Esophagus muscularis mucosa (tissue), 4 donors: Measurements from ENCODE around the gene ID2. TPM values are rescaled to one million over a fixed set of nuclear protein-coding genes. Genes with fewer than 3 reads are reported as not detected.

ENCODE experiments used
- DNase-seq: peaks from one replicate; pipeline ENCODE4 v3.0.0-alpha.2; 2017; ENCODE audit errors: extremely low spot score
- H3K27ac ChIP-seq, 4 donors: fragments of 200-600 bp; sonication (generic); replicated peaks in 1 of 4; 1 replicate in 3 of 4; 2 replicates in 1 of 4; pipeline ENCODE4 v1.5.1; 2016 to 2019; ENCODE audit warnings: mild to moderate bottlenecking in 1 of 4
- H3K27me3 ChIP-seq, 4 donors: fragments of 200-600 bp; sonication (generic); one replicate each; pipeline versions ENCODE4 v1.5.1 to v1.6.0; 2016 to 2019
- H3K36me3 ChIP-seq, 4 donors: fragments of 200-600 bp; sonication (generic); one replicate each; pipeline ENCODE4 v1.5.1; 2016 to 2019
- H3K4me1 ChIP-seq, 4 donors: fragments of 200-600 bp; sonication (generic); one replicate each; pipeline ENCODE4 v1.5.1; 2016 to 2019
- H3K4me3 ChIP-seq, 4 donors: fragments of 200-600 bp; sonication (generic); 1 replicate in 2 of 4; 2 replicates in 2 of 4; pipeline ENCODE4 v1.5.1; 2016 to 2019; ENCODE audit warnings: mild to moderate bottlenecking in 4 of 4, moderate library complexity in 1 of 4
- H3K9me3 ChIP-seq, 4 donors: fragments of 200-600 bp; sonication (generic); 1 replicate in 3 of 4; 2 replicates in 1 of 4; pipeline ENCODE4 v1.5.1; 2016 to 2019
- EP300 ChIP-seq: sonication (generic); formaldehyde crosslinking; IDR thresholded peaks from one replicate; pipeline ENCODE4 v1.6.1; 2017; ENCODE audit warnings: antibody characterized with exemption
- POLR2A ChIP-seq: fragments of 450-650 bp; IDR thresholded peaks from one replicate; pipeline ENCODE4 v1.6.1; 2017; ENCODE audit warnings: antibody characterized with exemption, moderate library complexity, mild to moderate bottlenecking, low read depth
- POLR2AphosphoS5 ChIP-seq, 2 donors: sonication (generic); formaldehyde crosslinking; IDR thresholded peaks; one replicate each; pipeline ENCODE4 v1.6.1; 2017; ENCODE audit warnings: antibody characterized with exemption in 2 of 2
- whole genome bisulfite sequencing: methylation state at CpG from one replicate; pipeline ENCODE4 v1.1.5; 2018; 5-methylcytosine and 5-hydroxymethylcytosine counted together
- intact Hi-C: fragments of 100-400 bp; cut with DNase I; formaldehyde crosslinking; loops from one replicate; pipeline ENCODE4 v1.15.1; 2023
- total RNA-seq, 4 donors: library from RNA; depleted of rRNA; stranded (reverse); fragments of >200 nt; gene quantifications; one replicate each; pipeline versions ENCODE4 v1.1.0 to v1.2.1, GENCODE V29; 2016
- TF ChIP-seq, protein P1 (sequence below), 3 experiments: fragments of 200-600 bp in 2 of 3; fragments of 450-650 bp in 1 of 3; sonication (generic) in 2 of 3; IDR thresholded peaks; one replicate each; pipeline ENCODE4 v1.5.1; 2017 to 2019; ENCODE audit warnings: antibody characterized with exemption in 3 of 3, mild to moderate bottlenecking in 2 of 3, moderate library complexity in 1 of 3

Gene ID2
- total RNA-seq, 4 donors from 2014 or later, result 149 to 254 (median 187) TPM

DNA sequence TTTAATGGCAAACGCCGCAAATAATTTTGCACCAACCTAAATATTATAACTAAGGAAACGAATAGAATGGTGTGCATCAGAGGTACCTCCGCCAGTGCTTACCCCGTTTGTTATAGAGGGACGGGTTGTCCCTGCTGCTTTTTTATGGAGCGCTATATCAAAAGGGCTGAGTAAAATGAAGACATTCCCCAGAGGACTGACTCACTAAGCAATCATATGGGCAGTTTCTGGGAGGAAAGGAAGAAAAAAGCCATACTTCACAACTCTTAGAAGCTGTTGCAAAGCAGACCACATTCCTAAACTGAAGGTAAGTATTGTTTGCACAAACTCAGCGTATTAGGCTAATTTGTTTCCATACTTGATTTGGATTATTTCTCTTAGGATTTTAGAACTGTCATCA, 12.9 kb downstream of the ID2 start:
- Histone ChIP-seq H3K36me3 (no peaks in the 10 kb centered on the region), H3K9me3 (peaks cover 0 to 5% (median 0%) of the 10 kb centered on the region in 4 donors), H3K27ac (no peak overlapping the region), H3K27me3 (peaks cover 0 to 10% (median 3%) of the 10 kb centered on the region in 4 donors), H3K4me3 (no peak overlapping the region), H3K4me1 (peaks cover 7 to 10% (median 8%) of the 10 kb centered on the region in 4 donors)
- intact Hi-C loops, result loop anchor here (5.0 kb wide), 1 partner anchor 1282 kb away; no protein-coding TSS in a partner anchor
- DNase-seq, result no peak
- TF ChIP-seq, protein P1, sequence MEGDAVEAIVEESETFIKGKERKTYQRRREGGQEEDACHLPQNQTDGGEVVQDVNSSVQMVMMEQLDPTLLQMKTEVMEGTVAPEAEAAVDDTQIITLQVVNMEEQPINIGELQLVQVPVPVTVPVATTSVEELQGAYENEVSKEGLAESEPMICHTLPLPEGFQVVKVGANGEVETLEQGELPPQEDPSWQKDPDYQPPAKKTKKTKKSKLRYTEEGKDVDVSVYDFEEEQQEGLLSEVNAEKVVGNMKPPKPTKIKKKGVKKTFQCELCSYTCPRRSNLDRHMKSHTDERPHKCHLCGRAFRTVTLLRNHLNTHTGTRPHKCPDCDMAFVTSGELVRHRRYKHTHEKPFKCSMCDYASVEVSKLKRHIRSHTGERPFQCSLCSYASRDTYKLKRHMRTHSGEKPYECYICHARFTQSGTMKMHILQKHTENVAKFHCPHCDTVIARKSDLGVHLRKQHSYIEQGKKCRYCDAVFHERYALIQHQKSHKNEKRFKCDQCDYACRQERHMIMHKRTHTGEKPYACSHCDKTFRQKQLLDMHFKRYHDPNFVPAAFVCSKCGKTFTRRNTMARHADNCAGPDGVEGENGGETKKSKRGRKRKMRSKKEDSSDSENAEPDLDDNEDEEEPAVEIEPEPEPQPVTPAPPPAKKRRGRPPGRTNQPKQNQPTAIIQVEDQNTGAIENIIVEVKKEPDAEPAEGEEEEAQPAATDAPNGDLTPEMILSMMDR (IDR thresholded peaks at IDR 0.05), result no peak
- no peak for TF ChIP-seq EP300
- WGBS, result 91% methylated on average over 8 of the region's 8 CpGs

DNA sequence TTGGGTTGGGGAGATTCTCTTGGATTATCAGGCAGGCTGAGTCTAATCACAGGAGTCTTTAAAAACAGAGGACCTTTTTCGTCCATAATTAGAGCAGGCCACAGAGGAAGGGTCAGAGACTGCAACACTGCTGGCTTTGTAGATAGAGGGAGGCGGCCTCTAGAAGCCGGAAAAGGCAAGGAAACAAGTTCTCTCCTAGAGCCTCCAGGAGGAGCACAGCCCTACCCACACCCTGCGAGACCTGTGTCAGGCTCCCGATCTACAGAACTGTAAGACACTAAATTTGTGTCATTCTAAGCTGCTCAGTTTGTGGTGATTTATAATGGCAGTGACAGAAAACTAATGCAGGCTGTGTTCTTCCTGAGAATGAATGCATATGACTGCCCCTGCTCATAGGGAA, 15.3 kb downstream of the ID2 start:
- Histone ChIP-seq H3K27ac (no peak overlapping the region), H3K4me3 (no peak overlapping the region), H3K36me3 (no peaks in the 10 kb centered on the region), H3K4me1 (peaks cover 7 to 10% (median 8%) of the 10 kb centered on the region in 4 donors), H3K9me3 (peaks cover 0 to 5% (median 0%) of the 10 kb centered on the region in 4 donors), H3K27me3 (peaks cover 0 to 10% (median under 1%) of the 10 kb centered on the region in 4 donors)
- WGBS, result 92% methylated on average over 5 of the region's 5 CpGs
- no peak for TF ChIP-seq POLR2AphosphoS5 (IDR thresholded peaks at IDR 0.05)
- no peak for TF ChIP-seq EP300
- TF ChIP-seq, protein P1 (IDR thresholded peaks at IDR 0.05), result no peak
- DNase-seq, result no peak
- intact Hi-C loops, result loop anchor here (5.0 kb wide), 1 partner anchor 1285 kb away; no protein-coding TSS in a partner anchor

DNA sequence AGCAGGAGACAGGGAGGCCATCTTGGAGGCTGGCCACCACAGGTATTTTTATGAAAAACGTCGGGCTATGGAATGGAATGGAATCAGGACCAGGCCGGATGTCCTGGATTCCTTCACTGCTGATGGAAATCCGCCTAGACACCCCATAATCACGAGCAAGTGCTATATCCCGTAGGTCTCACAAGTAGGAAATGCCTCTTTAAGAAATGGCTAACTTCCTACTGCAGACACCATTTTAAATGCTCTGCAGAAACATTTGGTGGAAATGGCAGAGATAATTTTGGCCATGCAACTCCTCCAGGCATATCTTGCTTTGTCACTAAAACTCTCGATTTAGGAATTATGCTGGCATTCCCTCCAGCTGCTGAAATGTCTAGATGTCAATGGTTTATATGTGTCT, 18.0 kb downstream of the ID2 start:
- Histone ChIP-seq H3K4me1 (no peaks in the 10 kb centered on the region), H3K4me3 (no peak overlapping the region), H3K36me3 (no peaks in the 10 kb centered on the region), H3K9me3 (peaks cover 0 to 5% (median 0%) of the 10 kb centered on the region in 4 donors), H3K27me3 (no peaks in the 10 kb centered on the region), H3K27ac (no peak overlapping the region)
- TF ChIP-seq, protein P1 (IDR thresholded peaks at IDR 0.05), result no peak
- TF ChIP-seq POLR2A (no peak), EP300 (no peak), POLR2AphosphoS5 (IDR thresholded peaks at IDR 0.05) (no peak)
- intact Hi-C loops, result loop anchor here (5.0 kb wide), 1 partner anchor 1288 kb away; no protein-coding TSS in a partner anchor
- DNase-seq, result no peak
- WGBS, result 88% methylated on average over 7 of the region's 7 CpGs

DNA sequence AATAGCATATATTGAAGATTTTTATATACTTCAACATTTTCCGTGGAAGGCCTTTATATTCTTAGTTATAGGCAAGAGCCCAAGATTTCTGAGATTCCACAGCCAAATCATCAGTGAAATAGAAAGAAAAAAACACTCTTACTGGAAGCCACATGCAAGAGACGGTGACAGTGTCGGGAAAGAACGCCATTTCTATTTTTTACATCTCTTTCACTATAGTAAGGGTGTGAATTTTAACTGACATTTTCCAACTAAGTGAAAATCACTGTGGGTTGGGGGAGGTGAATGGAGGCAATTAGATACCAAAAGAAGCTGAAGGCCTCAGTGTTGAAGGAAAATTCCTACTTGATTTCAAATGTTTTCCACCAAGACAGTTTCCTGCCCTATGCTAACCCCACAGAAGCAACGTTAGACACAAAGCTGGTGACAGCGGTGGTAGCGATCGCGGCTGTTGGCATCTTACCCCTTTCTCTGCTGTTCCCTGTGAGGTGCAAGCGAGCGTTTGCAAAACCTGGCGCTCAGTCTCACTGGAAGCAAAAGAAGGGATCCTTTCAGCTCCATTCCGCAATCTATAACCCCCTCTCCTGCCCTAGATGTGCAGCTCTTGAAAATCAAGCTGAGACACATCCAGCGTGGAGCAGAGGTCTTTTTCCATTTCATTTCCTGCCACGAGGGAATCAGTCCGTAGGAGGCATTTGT, 20.0 kb downstream of the ID2 start:
- H3K27me3 ChIP-seq, result no peaks in the 10 kb centered on the region
- H3K4me3 ChIP-seq, result no peak overlapping the region
- DNase-seq, result no peak
- peaks cover 0 to 5% (median 0%) of the 10 kb centered on the region in 4 donors for H3K9me3 ChIP-seq
- no peaks in the 10 kb centered on the region for H3K36me3 ChIP-seq
- intact Hi-C loops, result no loop called here
- no peak for TF ChIP-seq EP300
- TF ChIP-seq POLR2A, result no peak
- TF ChIP-seq POLR2AphosphoS5 (IDR thresholded peaks at IDR 0.05), result no peak
- TF ChIP-seq, protein P1 (IDR thresholded peaks at IDR 0.05), result no peak
- no peak overlapping the region for H3K27ac ChIP-seq
- 84% methylated on average over 15 of the region's 16 CpGs for WGBS
- no peaks in the 10 kb centered on the region for H3K4me1 ChIP-seq

DNA sequence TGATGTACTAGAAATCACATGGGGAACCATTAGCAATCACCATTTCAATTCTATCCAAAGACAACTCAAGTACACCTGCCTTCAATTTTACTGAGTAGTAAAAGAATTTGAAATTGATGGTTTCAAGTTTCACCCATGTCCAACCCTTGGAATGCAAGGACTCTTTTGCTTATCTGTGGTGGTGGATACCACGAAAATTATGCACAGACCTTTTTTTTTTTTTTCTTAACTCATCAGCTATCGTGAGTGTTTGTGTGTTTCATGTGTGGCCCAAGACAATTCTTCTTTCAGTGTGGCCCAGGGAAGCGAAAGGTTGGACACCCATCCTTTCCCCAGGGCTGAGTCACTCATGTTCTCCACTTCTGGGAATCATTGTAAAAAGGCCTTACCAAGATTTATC, 23.1 kb downstream of the ID2 start:
- Histone ChIP-seq H3K4me1 (no peaks in the 10 kb centered on the region), H3K4me3 (no peak overlapping the region), H3K9me3 (no peaks in the 10 kb centered on the region), H3K27ac (no peak overlapping the region), H3K27me3 (peaks cover 0 to 3% (median 0%) of the 10 kb centered on the region in 4 donors), H3K36me3 (no peaks in the 10 kb centered on the region)
- TF ChIP-seq POLR2AphosphoS5 (IDR thresholded peaks at IDR 0.05), result no peak
- TF ChIP-seq EP300, result no peak
- TF ChIP-seq, protein P1 (IDR thresholded peaks at IDR 0.05), result no peak
- TF ChIP-seq POLR2A, result no peak
- DNase-seq, result no peak
- WGBS, result 86% methylated on average over 3 of the region's 3 CpGs
- intact Hi-C loops, result no loop called here
